T-helper 2 cell treated with Interferon-gamma antibody and Interleukin-4, amounts not matched to agents 5 μg/mL and 100 μg/mL, for 36 hours (primary cell): Measurements from ENCODE around the gene SLC39A11.
"Not testable (repeated sequence)": the region's sequence is repeated elsewhere in the genome, so short reads cannot be mapped to it uniquely, and the experiment has no call there.

Experiments
- DNase-seq: peaks from one replicate; pipeline ENCODE4 v3.0.0; 2021; ENCODE audit warnings: low spot score
- H3K27ac Mint-ChIP-seq: one replicate; pipeline ENCODE4 v1.8.0; 2021; ENCODE audit warnings: mild to moderate bottlenecking, mixed read lengths
- H3K27me3 Mint-ChIP-seq: one replicate; pipeline ENCODE4 v1.8.0; 2021; ENCODE audit warnings: low read depth, mixed read lengths
- H3K36me3 Mint-ChIP-seq: one replicate; pipeline ENCODE4 v1.8.0; 2021; ENCODE audit warnings: low read depth, mixed read lengths
- H3K4me1 Mint-ChIP-seq: one replicate; pipeline ENCODE4 v1.8.0; 2021; ENCODE audit warnings: low read depth, mixed read lengths
- H3K4me3 Mint-ChIP-seq: one replicate; pipeline ENCODE4 v1.8.0; 2022; ENCODE audit warnings: mild to moderate bottlenecking, moderate library complexity, mixed read lengths
- H3K9me3 Mint-ChIP-seq: one replicate; pipeline ENCODE4 v1.8.0; 2021; ENCODE audit warnings: mixed read lengths

The SLC39A11 gene

DNA sequence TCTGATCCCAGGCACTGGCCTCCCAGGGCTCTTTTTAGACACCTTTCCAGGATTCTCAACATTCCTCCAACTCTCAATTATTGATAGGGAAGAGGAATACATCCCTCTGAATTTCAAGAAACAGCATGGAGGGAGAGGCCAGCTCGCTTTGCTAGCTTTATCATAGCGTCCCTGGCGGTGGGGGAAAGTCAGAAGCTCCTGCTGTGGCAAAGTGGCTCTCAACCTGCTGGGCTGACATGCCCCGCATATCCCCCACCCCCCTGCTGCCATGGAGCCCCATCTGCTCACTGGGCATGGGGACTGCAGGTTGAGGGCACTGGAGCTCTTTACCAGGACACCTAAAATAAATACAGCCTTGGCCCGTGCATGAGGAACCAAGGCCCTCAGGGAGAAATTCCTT, 140.3 kb downstream of the SLC39A11 start:
- no peaks in the 10 kb centered on the region for H3K4me1 Mint-ChIP-seq
- no peaks in the 10 kb centered on the region for H3K36me3 Mint-ChIP-seq
- no peak overlapping the region for H3K4me3 Mint-ChIP-seq
- H3K27ac Mint-ChIP-seq, result no peak overlapping the region
- H3K9me3 Mint-ChIP-seq, result no peaks in the 10 kb centered on the region
- no peaks in the 10 kb centered on the region for H3K27me3 Mint-ChIP-seq
- no peak for DNase-seq

DNA sequence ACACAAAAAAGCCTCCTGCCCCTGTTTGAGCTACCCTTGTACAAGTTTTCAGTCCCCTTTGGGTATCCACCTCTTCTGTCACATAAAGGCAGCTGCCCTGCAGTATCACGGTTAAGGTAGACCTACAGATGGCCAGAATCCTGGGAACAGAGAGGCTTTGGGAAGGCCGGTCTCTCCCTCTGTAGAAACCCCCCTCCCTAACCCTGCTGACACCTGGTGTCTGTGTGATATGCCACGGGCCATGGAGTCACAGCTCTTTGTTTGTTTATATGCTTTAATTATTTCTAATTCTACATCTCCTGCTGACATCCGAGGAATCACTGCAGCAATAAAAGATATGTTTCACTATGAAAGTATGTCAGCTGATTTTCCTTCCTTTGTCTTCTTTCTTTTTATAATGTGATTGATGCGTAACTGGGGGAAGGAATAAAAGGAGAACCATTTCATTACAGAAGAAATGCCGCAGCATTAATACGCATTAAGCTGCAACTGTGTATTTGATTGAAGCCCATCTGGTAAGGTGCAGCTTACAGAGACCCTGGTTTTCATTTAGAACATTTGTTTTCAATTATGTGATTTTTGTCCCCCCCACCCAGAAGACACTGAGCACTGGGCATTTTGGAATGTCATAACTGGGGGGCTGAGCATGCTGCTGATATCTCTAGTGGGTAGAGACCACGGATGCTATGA, 142.1 kb downstream of the SLC39A11 start:
- H3K36me3 Mint-ChIP-seq, result no peaks in the 10 kb centered on the region
- H3K27me3 Mint-ChIP-seq, result no peaks in the 10 kb centered on the region
- no peaks in the 10 kb centered on the region for H3K9me3 Mint-ChIP-seq
- no peak overlapping the region for H3K27ac Mint-ChIP-seq
- no peak overlapping the region for H3K4me3 Mint-ChIP-seq
- no peaks in the 10 kb centered on the region for H3K4me1 Mint-ChIP-seq
- no peak for DNase-seq

DNA sequence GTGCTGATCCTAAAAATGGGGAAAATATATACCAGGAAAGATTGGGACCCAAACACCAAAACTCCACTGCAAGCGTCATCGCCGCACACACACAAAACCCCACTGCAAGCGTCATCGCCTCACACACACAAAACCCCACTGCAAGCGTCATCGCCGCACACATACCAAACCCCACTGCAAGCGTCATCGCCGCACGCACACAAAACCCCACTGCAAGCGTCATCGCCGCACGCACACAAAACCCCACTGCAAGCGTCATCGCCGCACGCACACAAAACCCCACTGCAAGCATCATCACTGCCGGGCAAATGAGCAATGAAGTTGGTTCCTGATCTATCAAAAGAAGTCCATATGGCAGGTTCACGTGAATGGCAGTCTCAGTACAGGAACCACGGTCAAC, 144.4 kb downstream of the SLC39A11 start:
- H3K9me3 Mint-ChIP-seq, result no peaks in the 10 kb centered on the region
- H3K4me3 Mint-ChIP-seq, result no peak overlapping the region
- DNase-seq, result no peak
- no peaks in the 10 kb centered on the region for H3K27me3 Mint-ChIP-seq
- H3K27ac Mint-ChIP-seq, result no peak overlapping the region
- H3K36me3 Mint-ChIP-seq, result no peaks in the 10 kb centered on the region
- H3K4me1 Mint-ChIP-seq, result no peaks in the 10 kb centered on the region

DNA sequence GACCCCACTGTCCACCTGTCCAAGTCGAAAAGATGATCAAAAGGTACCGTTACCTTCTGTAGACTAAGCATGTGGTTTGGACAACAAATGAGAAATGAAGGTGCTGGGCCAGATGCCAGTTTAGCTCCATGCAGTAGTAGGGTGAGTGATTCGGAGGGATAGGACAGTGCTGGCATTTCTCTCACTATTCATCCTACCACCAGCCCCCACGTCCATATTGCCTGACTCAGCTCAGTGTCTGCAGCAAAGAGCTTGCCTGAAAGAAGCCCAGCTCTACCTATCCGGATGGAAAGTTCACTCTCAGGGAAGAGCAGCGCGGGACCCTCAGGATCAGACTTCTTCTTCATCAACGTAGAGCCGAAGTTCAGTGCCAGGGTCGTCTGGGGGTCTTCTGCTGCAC, 145.0 kb downstream of the SLC39A11 start:
- no peak overlapping the region for H3K4me3 Mint-ChIP-seq
- no peaks in the 10 kb centered on the region for H3K36me3 Mint-ChIP-seq
- H3K27me3 Mint-ChIP-seq, result no peaks in the 10 kb centered on the region
- DNase-seq, result no peak
- H3K27ac Mint-ChIP-seq, result no peak overlapping the region
- no peaks in the 10 kb centered on the region for H3K9me3 Mint-ChIP-seq
- no peaks in the 10 kb centered on the region for H3K4me1 Mint-ChIP-seq

DNA sequence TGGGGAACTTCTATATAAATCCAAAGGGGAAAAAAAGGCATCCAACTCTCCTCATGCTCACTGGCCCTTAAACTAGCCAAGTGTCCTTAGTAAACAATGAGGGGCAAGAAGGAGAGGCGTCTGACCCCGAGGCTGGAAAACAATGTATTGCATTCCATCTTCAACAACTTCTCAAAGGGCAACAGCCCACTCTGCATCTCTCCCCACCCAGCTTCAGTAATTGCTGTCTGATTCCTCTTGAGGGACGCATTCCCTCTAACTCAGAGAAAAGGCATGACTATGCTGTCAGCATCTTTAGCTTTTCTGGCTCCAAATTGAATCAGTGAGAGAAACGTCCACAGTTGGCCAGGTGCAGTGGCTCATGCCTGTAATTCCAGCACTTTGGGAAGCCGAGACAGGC, 145.8 kb downstream of the SLC39A11 start:
- no peaks in the 10 kb centered on the region for H3K36me3 Mint-ChIP-seq
- no peak overlapping the region for H3K27ac Mint-ChIP-seq

DNA sequence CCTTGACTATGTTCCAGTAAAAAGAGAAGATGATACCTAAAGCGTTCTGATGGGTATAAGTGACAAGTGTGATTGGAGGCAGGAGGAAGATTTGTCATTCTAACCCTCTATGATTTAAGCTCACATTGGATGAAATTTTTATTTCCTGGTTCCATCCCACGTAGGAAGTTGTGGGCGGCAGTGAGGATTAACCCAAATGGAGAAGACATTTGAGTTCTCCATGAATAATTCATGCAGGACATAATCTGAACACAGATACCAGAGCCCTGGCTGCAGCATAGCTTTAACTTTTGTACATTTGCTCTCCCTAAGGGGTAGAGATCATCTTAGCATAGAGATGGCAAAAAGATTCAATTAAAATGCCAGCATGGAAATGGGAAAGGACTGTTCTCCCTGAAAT, 146.3 kb downstream of the SLC39A11 start:
- DNase-seq, result no peak
- H3K36me3 Mint-ChIP-seq, result no peaks in the 10 kb centered on the region
- H3K4me3 Mint-ChIP-seq, result no peak overlapping the region
- H3K9me3 Mint-ChIP-seq, result no peaks in the 10 kb centered on the region
- H3K4me1 Mint-ChIP-seq, result no peaks in the 10 kb centered on the region
- H3K27me3 Mint-ChIP-seq, result no peaks in the 10 kb centered on the region
- H3K27ac Mint-ChIP-seq, result no peak overlapping the region

More for the DNA sequence above, 145.8 kb downstream of the SLC39A11 start:
- Mint-ChIP-seq H3K27me3 (no peaks in the 10 kb centered on the region), H3K4me3 (no peak overlapping the region), H3K9me3 (no peaks in the 10 kb centered on the region), H3K4me1 (no peaks in the 10 kb centered on the region)
- DNase-seq, result no peak

DNA sequence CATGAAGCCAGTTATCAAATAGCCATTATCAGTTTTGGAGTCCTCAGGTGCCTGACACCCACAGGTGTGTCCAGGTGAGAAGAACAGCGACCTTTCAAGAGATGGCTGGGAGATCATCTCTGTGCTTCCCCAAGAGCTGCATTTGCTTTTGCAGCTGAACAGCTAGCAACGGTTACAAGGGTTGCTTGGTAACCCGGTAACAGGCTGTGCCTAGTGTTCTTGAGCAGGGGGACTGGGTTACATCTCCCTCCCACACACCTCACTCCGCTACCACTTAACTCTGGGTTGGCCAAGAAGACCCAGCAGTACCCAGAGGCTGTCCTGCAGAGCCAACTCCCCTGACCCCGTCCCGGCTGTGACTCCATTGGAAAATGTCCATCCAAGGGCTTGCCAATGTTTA, 147.0 kb downstream of the SLC39A11 start:
- Mint-ChIP-seq H3K4me1 (no peaks in the 10 kb centered on the region), H3K9me3 (no peaks in the 10 kb centered on the region), H3K36me3 (no peaks in the 10 kb centered on the region), H3K27me3 (no peaks in the 10 kb centered on the region), H3K4me3 (no peak overlapping the region), H3K27ac (no peak overlapping the region)
- DNase-seq, result no peak

DNA sequence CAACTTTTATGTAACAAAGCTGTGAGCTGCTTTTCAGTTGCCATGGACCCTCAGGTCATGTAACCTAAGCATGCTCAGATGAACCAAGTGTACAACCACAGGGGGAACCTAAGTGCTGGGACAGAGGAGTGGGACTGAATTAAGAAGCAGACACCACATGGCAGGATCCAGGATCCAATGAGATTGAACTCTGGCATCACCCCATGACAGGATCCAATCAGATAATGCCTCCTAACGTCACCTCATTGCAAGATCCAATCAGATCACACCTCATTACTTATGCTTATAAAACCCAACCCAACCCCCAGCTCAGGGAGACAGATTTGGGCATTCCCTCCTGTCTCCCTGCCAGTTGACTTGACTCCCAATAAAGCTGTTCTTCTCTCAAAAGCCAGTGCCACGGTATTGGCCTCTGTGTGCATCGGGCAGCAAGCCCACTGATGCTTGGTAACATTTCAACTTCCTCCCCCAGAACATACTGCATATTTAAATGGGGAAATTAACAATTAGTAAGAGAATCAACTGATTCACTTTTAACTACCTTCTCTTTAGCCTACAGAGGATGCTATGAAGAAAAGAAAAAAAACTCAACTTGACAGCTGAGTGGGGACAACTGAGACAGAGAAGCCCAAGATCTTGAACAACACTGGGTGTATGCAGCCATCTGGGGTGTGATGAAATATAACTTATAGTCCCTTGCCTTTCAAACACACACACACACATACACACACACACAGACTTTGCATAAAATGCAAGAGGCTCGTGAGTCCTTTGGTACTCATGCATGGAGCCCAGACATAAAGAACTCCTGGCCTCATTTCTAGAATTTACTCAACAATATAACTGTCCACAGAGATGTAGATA, 148.4 kb downstream of the SLC39A11 start:
- Mint-ChIP-seq H3K4me3 (no peak overlapping the region), H3K36me3 (no peaks in the 10 kb centered on the region), H3K27ac (no peak overlapping the region), H3K9me3 (no peaks in the 10 kb centered on the region), H3K27me3 (no peaks in the 10 kb centered on the region), H3K4me1 (no peaks in the 10 kb centered on the region)
- DNase-seq, result no peak

DNA sequence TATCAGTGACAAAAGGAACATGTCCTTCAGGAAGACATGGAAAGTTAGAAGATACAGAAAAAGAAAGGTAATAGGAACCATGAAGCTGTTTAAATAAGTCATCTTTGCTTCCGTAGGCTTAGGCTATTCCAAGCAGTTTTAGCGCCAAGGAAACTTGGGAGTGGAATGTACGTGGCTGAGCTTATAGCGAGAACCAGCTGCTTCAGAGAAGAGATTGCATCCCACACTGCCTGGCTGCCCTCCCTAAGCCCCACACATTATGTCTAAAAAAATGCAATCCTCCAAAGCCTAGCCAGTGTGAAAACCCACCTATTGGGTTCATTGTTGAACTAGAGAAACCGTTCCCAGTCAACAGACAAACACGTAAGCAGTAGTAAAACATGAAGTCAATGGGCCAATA, 149.9 kb downstream of the SLC39A11 start:
- DNase-seq, result no peak
- H3K9me3 Mint-ChIP-seq, result no peaks in the 10 kb centered on the region
- H3K4me1 Mint-ChIP-seq, result no peaks in the 10 kb centered on the region
- no peak overlapping the region for H3K27ac Mint-ChIP-seq
- H3K4me3 Mint-ChIP-seq, result no peak overlapping the region
- no peaks in the 10 kb centered on the region for H3K36me3 Mint-ChIP-seq
- no peaks in the 10 kb centered on the region for H3K27me3 Mint-ChIP-seq

DNA sequence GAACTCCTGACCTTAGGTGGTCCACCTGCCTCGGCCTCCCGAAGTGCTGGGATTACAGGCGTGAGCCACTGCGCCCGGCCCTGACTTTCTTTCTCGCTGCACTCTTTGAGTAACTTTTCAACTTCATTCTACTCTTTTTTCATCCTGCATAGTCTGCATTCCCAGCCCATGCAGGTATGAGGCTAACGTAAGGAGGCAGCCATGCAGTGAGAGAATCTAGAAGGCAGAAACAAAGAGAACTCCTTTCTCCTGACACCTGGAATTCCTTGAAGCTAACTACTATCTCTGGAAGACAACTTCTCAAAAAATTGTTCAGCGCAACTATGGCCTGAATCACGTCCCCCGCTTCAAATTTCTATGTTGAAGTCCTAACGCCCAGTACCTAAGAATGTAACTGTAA, 152.0 kb downstream of the SLC39A11 start:
- no peak overlapping the region for H3K27ac Mint-ChIP-seq
- H3K36me3 Mint-ChIP-seq, result no peaks in the 10 kb centered on the region
- no peaks in the 10 kb centered on the region for H3K9me3 Mint-ChIP-seq
- no peak for DNase-seq
- no peaks in the 10 kb centered on the region for H3K4me1 Mint-ChIP-seq
- no peaks in the 10 kb centered on the region for H3K27me3 Mint-ChIP-seq
- no peak overlapping the region for H3K4me3 Mint-ChIP-seq

DNA sequence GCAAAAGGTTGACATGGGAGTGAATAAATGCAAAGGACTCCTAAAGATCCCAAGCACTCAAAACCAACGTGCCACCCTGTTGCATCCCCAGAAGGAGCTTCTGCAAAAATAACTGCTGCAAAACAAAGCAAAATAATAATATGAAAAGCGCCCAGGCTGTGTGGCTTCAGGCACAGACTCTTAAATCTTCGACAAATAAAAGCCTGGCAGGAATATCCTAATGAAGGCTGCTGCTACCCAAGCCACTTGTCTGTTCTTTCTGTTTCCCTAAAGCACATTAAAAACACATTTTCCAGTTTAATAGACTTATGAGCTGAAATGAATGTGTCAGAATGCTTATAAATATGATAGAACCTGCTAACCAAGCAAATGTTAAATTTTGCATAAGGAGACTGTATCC, 154.0 kb downstream of the SLC39A11 start:
- no peak for DNase-seq
- no peak overlapping the region for H3K27ac Mint-ChIP-seq
- no peaks in the 10 kb centered on the region for H3K27me3 Mint-ChIP-seq
- no peaks in the 10 kb centered on the region for H3K36me3 Mint-ChIP-seq
- H3K4me3 Mint-ChIP-seq, result no peak overlapping the region
- no peaks in the 10 kb centered on the region for H3K4me1 Mint-ChIP-seq
- no peaks in the 10 kb centered on the region for H3K9me3 Mint-ChIP-seq

DNA sequence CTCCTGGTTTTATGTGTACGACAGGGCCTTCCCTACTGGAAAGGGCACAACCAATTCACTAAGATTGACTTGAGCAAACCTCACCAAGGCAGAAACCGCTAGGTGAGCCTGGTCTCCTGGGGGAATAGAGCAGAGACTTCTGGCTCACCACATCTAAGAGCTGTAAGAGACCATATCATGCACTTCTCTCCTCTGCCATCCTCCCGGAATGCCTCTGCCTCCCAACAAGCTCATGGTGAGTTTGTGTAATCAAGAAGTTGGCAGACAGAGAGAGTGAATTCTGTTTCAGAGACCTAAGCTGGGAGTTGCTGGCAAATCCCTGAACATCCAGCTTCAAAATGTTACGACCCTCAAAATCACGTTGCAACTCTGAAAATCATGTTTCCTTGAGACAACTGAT, 154.8 kb downstream of the SLC39A11 start:
- no peaks in the 10 kb centered on the region for H3K4me1 Mint-ChIP-seq
- H3K27me3 Mint-ChIP-seq, result no peaks in the 10 kb centered on the region
- no peaks in the 10 kb centered on the region for H3K9me3 Mint-ChIP-seq
- no peak for DNase-seq
- no peak overlapping the region for H3K27ac Mint-ChIP-seq
- H3K4me3 Mint-ChIP-seq, result no peak overlapping the region
- H3K36me3 Mint-ChIP-seq, result no peaks in the 10 kb centered on the region

DNA sequence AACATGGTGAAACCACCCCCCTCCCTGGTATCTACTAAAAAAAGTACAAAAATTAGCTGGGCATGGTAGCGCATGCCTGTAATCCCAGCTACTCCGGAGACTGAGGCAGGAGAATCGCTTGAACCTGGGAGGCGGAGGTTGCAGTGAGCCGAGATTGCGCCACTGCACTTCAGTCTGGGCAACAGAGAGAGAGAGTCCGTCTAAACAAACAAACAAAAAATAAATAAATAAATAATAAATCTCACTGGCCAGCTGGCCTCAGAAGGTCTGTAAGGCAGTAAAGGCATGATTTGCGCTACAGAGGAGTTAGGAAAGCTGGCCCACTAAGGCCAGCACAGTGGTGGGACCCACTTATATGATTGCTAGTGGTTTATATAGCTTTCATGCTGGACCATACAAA, 155.2 kb downstream of the SLC39A11 start:
- H3K36me3 Mint-ChIP-seq, H3K9me3 Mint-ChIP-seq, H3K4me1 Mint-ChIP-seq, H3K4me3 Mint-ChIP-seq, H3K27ac Mint-ChIP-seq, DNase-seq, H3K27me3 Mint-ChIP-seq: not testable (repeated sequence)

DNA sequence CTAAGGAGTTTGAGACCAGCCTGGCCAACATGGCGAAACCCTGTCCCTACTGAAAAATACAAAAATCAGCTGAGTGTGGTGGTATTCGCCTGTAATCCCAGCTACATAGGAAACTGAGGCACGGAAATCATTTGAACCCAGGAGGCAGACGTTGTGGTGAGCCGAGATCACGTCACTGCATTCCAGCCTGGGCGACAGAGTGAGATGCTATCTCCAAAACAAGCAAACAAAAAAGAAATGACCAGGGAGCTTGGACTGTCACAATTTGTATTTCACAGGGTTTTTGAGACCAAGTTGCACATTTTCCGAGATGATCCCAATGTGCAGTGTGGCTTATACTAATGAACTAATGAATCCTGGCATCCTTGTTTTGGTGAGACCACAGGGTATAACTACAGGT, 156.5 kb downstream of the SLC39A11 start:
- Mint-ChIP-seq H3K4me1 (peaks cover 10% of the 10 kb centered on the region), H3K27me3 (no peaks in the 10 kb centered on the region), H3K9me3 (no peaks in the 10 kb centered on the region), H3K27ac (no peak overlapping the region), H3K36me3 (no peaks in the 10 kb centered on the region), H3K4me3 (no peak overlapping the region)
- DNase-seq, result no peak
